ENCODE results near the gene MFAP3L.

MFAP3L gene

DNA sequence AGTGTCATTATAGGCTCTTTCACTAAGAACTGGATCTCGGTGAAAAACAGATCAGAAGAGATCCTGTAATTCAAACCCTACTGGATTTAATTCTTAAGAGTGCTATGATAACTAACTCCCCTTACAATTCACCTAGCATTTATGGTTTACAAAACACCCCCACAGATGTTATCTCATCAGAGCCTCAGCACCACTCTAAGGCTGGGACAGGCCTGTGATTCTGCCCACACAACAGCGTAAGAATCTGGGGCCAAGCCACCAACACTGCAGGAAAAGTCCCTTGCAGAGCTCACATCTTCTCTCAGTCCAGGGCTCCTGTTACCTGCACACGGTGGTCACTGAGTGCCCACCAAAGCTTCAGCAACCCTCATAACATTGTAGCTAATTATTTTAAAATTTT is 8.9 kb downstream of the MFAP3L start:
- no peak for FAIRE-seq

DNA sequence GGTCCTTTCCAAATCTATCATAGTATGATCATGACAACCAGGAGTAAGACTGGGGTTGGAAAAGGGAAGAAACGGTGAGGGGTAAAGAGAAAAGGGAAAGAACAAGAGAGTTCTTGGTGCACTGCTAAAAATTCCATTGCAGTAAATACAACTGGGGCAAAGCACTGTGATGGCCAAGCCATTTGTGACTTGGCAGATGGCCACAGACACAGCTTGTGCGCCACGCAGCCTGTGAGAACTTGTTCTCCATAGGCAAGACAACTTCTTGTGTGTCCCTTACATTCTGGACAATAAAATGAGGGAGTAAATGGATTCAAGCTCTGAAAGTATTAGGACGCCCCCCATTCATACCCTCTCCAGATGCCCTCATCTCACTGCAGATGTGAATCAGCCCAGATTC is 10.9 kb downstream of the MFAP3L start:
- FAIRE-seq, result no peak

DNA sequence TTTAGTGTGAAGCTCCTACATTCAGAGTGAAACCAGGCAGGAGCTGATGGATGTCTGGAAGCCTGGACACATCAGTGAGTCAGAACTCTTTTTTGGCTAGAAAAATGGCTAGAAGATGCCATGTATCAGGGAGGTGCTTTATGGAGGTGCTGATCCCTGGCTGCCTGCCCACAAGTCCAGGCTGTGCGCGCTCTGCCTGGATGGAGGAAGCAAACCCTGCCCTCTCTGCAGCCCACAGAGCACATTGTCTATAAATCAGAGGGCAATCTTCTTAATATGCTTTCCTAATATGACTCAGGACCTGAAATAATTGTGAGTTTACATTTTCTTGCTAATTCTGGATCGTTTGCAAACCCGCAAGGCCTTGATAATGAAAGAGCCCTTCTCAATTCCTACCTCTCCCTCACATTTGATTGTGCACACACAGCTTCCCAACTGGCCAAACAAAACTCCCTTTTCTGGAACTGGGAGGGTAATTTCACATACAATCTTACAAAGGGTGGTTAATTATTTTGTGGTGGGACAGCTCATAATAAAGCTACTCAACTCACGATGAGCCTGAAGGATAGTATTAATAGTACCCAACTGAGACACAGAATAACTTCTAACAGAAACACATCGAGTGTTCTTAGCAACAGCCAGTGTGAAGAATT is 11.7 kb downstream of the MFAP3L start:
- FAIRE-seq, result no peak

DNA sequence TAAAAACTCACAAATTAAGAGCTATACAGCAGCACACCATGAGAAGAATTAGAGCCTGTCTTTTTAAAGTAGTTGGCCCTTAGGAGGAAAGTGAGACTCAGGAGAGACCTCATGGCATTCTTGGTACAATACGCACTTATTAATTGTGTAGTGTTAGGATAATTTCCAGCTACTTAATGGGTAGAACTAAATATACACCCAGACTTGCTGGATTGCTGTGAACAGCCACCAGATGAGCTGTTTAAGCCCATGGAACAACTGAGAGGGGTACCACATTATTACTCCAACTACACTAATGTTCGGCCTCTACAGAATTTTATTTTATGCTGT is 13.6 kb downstream of the MFAP3L start:
- no peak for FAIRE-seq

DNA sequence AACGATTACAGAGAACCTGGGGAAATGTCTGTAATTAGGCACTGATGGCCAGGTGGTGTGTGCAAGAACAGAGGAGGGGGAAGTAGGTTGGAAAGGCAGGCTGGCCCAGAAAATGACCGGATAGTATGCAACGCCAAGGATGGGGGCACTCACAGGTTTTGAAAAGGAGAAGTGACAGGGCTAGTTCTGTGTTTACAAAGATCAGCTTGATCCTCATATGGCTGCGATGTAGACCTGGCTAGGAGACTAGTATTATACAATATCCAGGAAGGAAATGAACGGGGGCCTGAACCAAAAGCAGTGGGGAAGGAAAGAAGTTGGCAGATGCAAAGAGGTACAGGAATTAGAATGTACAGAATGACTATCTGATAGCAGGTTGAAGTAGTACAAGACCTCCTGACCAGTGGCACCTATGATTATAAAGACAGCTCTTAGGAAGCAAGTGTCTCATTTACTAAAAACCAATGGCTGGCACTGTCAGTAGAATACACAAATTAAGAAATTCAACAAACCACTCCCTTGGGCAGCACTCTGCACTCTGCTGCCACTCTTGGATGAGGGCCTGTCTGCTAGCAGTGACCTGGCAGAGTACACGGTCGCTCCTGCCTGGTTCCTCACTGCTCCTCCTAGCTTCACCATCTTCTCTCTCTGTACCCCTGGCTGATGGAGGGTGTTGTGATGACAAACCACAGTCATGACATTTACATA is 14.1 kb downstream of the MFAP3L start:
- no peak for FAIRE-seq

DNA sequence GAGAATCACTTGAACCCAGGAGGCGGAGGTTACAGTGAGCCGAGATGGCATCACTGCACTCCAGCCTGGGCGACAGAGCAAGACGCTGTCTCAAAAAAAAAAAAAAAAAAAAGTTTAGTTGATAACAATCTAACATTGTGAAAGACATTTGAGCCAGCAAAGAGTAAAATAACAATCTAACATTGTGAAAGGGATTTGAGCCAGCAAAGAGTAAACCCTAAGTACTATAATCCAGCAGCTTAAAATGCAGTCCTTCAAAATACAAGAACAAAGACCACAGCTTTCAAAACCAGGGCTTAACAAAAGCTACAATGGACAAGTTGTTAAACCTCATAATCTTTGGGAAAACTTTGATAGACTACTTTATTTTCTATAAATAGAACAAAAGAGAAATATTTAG is 16.9 kb downstream of the MFAP3L start:
- no peak for FAIRE-seq

DNA sequence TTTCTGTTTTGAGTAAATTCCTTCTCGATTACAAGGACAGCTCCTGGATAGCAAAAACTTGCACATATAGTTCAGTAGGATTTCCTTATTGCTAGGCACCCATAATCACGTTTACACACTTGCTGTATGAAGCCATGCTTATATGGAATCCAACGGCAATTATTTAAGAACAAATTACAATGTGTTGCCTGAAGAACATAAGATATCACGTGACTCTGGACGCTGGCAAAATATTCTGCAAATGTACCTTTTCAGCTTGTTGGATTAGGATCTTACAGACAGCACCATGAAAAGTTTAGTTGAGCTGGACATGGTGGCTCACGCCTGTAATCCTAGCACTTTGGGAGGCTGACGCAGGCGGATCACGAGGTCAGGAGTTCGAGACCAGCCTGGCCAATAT is 17.4 kb downstream of the MFAP3L start:
- no peak for FAIRE-seq

DNA sequence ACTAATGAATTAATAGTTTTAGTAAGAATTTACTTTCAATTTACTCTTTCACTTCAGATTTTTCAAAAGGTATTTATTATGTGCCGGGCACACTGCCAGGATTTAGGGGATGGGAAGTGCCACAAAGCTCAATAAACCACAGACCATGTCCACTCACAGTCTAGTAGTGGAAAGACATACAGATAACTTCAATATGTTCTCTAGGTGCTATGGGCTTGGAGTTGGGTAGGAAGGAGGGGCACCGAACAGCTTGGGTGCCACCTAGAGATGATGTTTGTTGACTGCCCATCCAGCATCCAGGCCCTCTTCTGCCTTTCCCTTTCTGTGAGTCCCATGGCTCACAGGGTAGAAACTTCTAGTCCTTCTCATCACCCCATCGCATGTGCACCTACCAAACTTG is 17.8 kb downstream of the MFAP3L start:
- FAIRE-seq, result no peak

DNA sequence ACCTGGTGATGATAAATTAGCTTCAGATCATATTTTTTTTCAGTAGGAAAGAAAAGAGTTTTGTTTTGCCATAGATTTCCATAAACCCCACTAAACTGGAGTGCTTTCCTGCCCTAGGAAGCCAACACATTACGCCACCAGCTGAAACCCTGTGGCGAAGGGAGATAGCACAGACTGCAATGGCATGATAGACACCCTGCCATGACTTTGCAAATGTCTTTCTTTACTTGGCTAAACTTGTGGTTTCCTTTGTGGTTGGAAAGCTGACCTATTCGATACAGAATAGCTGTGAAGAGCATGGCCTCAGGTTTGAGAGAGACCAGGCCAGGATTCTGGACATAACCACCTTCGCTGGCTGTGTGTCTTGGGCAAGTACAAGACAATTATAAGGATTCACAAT is 19.1 kb downstream of the MFAP3L start:
- FAIRE-seq, result no peak

DNA sequence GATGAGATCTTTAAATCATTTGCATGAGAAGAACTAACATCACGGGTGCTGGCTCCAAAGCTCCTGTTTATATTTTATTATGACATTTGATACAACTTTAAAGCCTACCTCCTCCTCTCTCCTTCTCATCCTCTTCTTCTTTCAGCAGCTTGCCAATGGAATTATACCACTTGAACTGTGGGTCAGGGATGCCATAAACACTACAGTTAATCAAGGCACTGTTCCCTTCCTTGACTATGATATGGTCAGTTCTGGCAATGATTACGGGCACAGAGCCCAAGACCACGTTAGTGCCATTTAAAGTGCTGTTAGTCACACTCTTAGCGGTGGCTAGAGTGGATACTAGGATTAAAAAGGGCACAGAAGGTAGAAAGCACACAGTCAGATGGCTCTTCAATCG is 20.7 kb downstream of the MFAP3L start:
- FAIRE-seq, result no peak

DNA sequence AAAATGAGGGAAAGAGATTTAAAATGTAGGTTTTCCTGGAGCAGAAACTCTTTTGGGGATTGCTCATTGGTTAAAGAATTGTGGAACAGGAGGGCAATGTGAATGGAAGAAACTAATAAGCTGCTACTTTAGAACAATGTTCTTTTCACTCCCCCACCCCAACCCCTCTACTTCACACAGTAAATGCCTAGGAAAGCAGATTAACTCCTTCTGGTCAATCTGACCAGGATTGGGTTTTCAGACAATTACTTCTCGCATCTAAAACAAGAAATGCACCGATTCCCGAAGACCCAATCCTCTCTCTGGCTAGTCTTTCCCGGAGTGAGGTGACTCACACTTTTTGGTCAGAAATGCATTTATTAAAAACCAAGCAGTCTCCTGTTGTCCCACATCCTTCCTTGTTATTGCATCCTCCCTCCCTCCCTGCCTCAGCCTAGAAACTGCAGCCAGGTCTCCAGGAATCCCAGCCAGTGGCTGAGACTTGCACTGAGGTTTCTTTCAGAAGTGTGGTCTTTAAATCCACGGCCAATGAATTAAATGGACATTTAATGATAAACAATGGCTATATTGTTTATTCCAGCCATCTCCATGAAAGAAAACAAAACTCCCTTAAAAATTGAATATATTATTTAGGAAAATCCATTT is 21.4 kb downstream of the MFAP3L start:
- FAIRE-seq, result no peak

DNA sequence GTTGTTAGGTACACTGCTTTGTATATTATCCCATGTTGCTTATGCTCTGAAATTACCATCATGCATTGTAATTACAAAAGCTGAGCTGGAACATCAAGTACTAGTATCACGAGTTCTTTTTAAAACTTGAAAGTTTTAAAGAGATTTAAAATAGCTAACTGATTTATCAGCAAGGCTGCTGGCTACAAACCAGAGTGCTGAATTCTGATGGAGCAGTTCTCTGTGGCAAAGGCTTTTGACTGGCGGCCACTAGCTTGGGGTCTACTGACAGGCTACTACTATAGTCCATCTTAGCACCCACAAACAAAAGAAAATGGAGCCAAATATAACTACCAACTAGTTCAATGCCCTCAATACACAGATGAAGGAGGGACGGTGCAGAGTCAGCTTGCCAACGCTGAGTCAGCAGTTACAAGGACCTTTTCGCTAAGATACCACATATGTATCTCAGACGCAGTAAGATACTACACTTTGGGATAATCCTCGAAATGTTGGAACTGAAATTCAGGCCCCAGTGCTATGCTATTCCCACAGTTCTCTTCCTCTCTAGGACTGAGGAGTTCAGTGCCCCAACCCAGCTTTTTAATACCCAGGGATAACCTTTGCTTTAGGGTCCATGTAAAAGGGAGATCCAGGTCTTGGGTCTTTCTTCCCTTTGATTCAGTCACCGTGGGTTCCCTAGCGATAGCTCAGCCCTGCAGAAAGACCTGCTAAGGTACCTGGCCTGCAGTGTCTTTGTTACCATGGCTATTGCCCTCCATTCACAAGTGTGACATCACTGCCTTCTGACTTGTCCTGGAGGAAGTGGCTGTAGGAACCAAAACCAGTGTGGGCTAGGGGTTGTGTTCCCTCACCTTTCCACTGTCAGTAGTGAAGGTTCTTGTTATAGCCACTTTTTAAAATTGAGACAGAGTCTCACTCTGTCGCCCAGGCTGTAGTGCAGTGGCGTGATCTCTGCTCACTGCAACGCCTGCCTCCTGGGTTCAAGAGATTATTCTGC is 22.8 kb downstream of the MFAP3L start:
- FAIRE-seq, result no peak

DNA sequence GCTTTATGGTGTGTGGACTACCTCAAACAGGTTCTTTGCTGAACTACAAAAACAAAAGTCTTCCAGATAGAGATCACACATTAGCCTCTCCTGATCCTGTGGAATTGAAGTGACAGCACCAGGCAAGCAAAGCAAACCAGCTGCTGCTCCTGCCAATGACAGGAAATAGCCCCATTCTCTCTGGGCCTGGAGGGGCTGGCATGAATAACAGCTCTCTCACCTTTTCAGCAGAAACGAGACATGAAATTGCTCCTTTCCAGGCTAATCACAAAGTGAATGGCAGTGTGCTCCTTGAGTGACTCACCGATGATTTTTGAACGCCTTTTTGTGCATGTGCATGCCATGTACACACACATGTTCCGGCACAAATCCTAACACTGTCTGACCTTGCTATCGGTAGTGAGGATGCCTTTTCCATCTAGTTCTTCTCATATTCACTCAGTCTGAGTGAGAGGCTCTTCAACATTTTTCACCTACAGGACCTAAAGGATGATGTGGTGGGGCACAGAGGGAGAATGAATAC is 24.4 kb downstream of the MFAP3L start:
- FAIRE-seq, result no peak

DNA sequence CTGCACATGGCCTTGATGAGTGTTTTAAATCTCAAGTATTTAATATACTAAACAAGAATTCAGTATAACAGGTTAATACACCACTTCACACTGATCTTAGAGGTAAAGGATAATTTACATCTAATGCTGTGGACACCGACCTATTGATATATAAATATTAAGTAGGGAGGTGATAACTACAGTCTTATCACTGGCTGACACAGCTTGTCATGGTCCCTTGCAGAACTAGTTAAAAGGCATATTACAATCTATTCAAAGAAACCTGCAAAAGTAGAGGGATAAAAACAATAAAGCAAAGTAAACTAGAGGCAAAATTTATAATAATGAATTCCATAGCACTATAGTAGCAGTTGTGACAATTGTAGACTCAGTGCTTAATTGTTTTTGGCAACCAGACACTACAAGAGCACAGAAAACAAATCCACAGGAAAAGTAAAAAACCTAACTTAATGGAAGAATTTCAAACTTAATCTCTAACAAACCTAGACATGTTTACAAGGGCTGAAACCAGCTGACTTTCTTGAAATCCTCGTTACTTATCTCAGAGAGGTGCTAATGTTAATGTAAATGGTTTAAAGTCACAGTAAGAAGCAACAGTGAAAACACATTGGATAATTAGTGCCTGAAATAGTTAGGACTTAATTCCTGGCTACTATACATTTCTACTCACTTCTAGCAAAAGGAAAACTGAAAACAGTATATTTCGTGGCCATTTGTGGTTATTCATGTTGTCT is 25.0 kb downstream of the MFAP3L start:
- no peak for FAIRE-seq

DNA sequence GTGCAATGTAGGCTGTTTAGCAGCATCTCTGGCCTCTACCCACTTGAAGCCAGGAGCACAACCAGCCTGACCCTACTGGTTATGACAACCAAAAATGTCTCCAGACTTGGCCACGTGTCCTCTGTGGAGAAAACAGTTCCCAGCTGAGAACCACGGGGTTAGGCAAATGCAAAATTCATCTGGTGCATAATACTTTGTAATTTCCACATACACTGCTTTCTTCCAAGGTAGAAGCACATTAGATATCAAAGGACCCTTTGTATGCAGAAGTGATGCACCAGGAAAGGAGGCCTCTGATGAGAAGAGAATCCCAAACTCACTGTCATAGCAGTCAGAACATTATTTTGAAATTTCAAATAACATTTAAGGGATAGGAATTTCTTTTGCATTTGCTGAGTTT is 26.3 kb downstream of the MFAP3L start:
- FAIRE-seq, result no peak

DNA sequence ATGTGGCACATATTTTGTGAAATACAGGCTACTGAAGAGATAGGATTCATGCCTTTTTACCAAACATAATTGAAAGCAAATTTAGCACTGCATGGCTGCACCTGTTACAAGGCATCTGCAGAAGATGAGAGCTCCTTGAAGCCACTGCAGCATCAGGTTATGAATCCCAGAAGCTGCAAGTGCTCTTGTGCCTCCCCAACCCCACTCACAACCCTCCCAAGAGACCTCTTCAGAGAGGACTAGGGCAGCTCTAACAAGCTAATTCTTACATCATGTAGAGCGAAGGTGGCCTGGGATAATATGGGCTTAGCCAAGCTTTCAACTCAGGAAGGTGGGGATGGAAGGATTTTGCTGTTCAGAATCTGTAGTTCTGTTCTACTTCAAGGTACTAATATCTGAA is 27.2 kb downstream of the MFAP3L start:
- FAIRE-seq, result no peak

DNA sequence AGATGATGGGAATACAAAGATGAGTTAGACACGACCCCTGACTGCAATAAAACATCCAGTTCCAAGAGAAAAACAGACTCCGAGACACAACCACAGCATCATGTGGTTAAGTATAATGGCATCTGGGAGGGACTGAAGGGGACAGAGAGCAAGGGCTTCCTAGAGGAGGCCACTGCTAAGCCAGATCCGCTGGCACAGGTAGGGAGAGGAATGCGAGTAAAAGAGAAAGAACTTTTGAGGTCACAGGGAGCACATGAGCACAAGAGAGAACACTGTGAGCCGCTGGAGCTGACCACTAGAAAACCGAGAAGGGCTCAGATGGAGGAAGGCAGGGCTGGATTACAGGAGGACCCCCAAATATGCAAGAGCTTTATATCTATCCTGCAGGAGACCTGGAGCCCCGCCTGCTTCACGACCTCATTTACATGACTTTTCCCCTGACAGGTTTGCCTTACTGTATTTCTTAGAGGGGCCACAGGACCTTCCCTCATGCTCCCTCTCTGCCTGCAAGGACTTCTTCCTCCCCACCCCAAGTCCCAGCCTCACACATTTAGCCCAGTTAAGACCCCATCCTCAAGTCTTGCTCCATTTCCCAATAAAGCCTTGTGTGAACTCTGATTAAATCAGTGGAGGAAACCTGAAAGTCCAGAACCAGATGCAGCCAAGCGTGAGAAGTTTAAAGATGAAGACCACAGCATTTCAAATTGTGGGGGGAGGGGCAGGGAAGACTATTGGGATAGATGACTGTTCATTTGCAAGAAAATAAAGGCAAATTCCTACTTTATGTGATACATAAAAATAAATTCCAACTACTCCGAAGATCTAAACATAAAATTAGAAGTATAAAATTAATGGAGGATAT is 29.6 kb downstream of the MFAP3L start:
- no peak for FAIRE-seq

DNA sequence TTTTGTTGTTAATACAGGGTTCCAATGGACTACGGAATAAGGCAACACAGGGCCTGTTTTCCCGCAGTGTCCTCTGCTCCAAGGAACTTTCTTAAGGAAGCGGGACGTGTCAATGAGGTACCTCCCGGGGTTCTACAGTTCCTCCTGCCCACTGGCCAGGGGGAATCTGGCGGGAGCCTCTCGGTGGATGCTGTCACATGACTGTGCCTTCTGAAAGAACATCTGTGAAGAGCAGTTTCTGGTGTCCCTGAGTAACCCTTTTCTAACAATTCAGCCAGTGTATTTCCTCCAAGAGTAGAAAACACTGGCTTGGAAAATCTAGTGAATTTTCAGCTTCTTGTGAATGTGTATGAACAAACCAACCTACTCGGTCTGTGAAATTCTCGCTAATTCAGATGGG is 32.7 kb downstream of the MFAP3L start:
- FAIRE-seq, result no peak

DNA sequence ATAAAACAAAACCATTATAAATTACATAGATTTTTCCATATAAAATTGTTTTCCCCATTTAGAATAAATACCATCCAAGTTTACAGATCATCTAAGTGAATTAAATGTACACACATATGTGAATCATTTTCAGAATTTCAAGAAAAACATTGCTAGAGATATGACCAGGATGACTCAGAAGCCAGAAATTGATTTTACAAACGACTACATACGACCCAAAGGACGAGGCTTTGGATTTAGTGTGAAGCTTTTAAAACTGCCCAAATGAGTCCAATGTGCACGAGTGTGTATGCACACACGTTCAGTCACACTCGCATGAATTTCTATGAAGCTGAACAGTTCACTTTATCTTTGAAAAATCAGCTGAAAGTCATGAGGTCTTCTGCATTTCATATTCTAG is 37.9 kb downstream of the MFAP3L start:
- FAIRE-seq, result no peak

DNA sequence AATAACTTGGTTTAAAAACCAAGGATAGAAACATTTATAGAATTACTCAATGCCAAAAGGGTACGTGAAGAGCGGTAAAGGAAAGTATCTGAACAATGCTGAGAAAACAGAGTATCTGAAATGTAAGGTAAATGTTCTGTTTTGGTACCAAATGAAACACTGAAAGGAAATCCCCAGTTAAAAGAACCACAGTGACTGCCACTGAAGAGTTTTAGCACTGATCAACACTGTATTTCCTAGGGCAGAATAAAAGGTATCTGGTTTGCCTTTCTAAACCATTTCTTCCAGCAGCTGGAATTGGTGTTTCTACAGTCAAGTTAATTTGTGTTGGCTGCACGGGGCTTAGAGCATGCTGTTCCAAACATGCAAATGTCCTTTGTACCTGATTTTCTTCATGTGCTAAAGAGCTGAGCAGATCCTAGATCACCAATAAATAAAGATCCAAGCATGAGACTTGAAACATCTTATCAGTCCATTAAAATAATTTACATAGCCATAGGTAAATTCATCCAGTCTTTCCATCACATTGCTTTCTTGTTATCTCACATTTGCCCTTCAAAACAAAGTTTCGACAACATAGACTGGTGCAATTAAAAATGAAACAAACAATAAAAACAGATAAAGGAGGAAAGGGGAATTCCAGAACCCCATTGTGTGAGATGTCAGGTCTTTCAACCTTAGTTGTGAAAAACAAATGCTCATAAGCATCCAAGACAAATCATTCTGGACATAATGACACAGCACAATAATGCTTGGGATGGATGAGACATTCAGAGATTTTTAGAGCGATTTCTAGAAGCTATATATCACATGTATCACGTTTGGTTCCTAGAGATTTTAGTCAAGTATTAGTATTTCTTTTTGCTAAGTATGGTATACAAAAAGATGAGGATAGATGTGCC is 38.6 kb downstream of the MFAP3L start:
- no peak for FAIRE-seq

Measured in colon (tissue), 2 donors.